Neuronal stem cell (in vitro differentiated cells): ENCODE results near the gene SAFB2.
A peak's percentile ranks its signal among the peaks of the same experiment; 100 is the strongest.

Experiments used
- DNase-seq: peaks from one replicate; pipeline ENCODE4 v3.0.0-alpha.2; 2013; ENCODE audit warnings: low spot score
- H2AFZ ChIP-seq: one replicate; pipeline ENCODE4 v1.6.1; 2013; ENCODE audit warnings: mild to moderate bottlenecking, low read length, inconsistent platforms
- H2AK5ac ChIP-seq: 2 replicates; pipeline ENCODE4 v1.6.1; 2013; ENCODE audit warnings: low read depth, mild to moderate bottlenecking, inconsistent platforms, low read length, moderate library complexity, mixed read lengths
- H2BK120ac ChIP-seq: 2 replicates; pipeline ENCODE4 v1.6.1; 2013; ENCODE audit warnings: low read depth, mild to moderate bottlenecking, inconsistent platforms, low read length, moderate library complexity, mixed read lengths
- H2BK12ac ChIP-seq: one replicate; pipeline ENCODE4 v1.6.1; 2013; ENCODE audit warnings: low read length, inconsistent platforms
- H2BK15ac ChIP-seq: 2 replicates; pipeline ENCODE4 v1.6.1; 2013; ENCODE audit warnings: mild to moderate bottlenecking, low read length, inconsistent platforms, mixed read lengths
- H2BK5ac ChIP-seq: one replicate; pipeline ENCODE4 v1.6.1; 2013; ENCODE audit warnings: inconsistent platforms, mild to moderate bottlenecking, low read length, moderate library complexity
- H3K14ac ChIP-seq: one replicate; pipeline ENCODE4 v1.6.1; 2013; ENCODE audit warnings: low read length, inconsistent platforms
- H3K18ac ChIP-seq: 2 replicates; pipeline ENCODE4 v1.6.1; 2013; ENCODE audit warnings: low read length, inconsistent platforms
- H3K23ac ChIP-seq: 2 replicates; pipeline ENCODE4 v1.6.1; 2013; ENCODE audit warnings: low read depth, mild to moderate bottlenecking, mixed read lengths, low read length, inconsistent platforms; ENCODE audit not compliant: poor library complexity
- H3K27ac ChIP-seq: replicated peaks from 3 replicates; pipeline ENCODE4 v1.5.1; 2013; ENCODE audit warnings: low read length, inconsistent platforms
- H3K27me3 ChIP-seq, 3 experiments: 2 replicates each; pipeline ENCODE4 v1.6.1; 2013; ENCODE audit warnings: low read length in 3 of 3, mild to moderate bottlenecking in 2 of 3, inconsistent platforms in 1 of 3, low read depth in 1 of 3, mixed read lengths in 1 of 3, moderate library complexity in 1 of 3; ENCODE audit not compliant: control insufficient read depth in 3 of 3, insufficient read depth in 3 of 3
- H3K36me3 ChIP-seq, 2 donors: replicated peaks in 1 of 2; 2 replicates each; pipeline ENCODE4 v1.6.1; 2013; ENCODE audit warnings: low read length in 2 of 2; ENCODE audit not compliant: control insufficient read depth in 2 of 2, insufficient read depth in 2 of 2
- H3K4ac ChIP-seq: 2 replicates; pipeline ENCODE4 v1.6.1; 2013; ENCODE audit warnings: inconsistent platforms, mild to moderate bottlenecking, low read length, moderate library complexity
- H3K4me1 ChIP-seq, 2 donors: 1 replicate in 1 of 2; 2 replicates in 1 of 2; pipeline ENCODE4 v1.6.1; 2013; ENCODE audit warnings: low read length in 2 of 2, low read depth in 1 of 2; ENCODE audit not compliant: control insufficient read depth in 2 of 2, insufficient read depth in 1 of 2
- H3K4me2 ChIP-seq: one replicate; pipeline ENCODE4 v1.6.1; 2013; ENCODE audit warnings: mild to moderate bottlenecking, low read length, inconsistent platforms; ENCODE audit not compliant: insufficient read depth, poor library complexity, severe bottlenecking
- H3K4me3 ChIP-seq, 2 donors: 2 replicates each; pipeline ENCODE4 v1.5.1; 2013; ENCODE audit warnings: low read length in 2 of 2, mild to moderate bottlenecking in 2 of 2, inconsistent platforms in 1 of 2, moderate library complexity in 1 of 2
- H3K79me1 ChIP-seq: one replicate; pipeline ENCODE4 v1.6.1; 2013; ENCODE audit warnings: low read depth, mild to moderate bottlenecking, inconsistent platforms, low read length, moderate library complexity
- H3K9ac ChIP-seq: one replicate; pipeline ENCODE4 v1.6.1; 2013; ENCODE audit warnings: mild to moderate bottlenecking, low read depth, low read length, inconsistent platforms; ENCODE audit not compliant: poor library complexity
- H3K9me3 ChIP-seq, 2 donors: replicated peaks in 1 of 2; 2 replicates each; pipeline versions ENCODE3 to v1.6.1; 2013; ENCODE audit warnings: low read length in 2 of 2, mild to moderate bottlenecking in 2 of 2, inconsistent platforms in 1 of 2, low read depth in 1 of 2, mixed read lengths in 1 of 2, moderate library complexity in 1 of 2; ENCODE audit not compliant: control insufficient read depth in 2 of 2, insufficient read depth in 1 of 2
- H4K8ac ChIP-seq: one replicate; pipeline ENCODE4 v1.6.1; 2013; ENCODE audit warnings: low read depth, mild to moderate bottlenecking, inconsistent platforms, low read length, moderate library complexity
- H4K91ac ChIP-seq: one replicate; pipeline ENCODE4 v1.6.1; 2013; ENCODE audit warnings: low read length, low read depth, mild to moderate bottlenecking, inconsistent platforms; ENCODE audit not compliant: poor library complexity
- WGBS, 2 donors: extraction: QIAGEN DNeasy Blood & Tissue Kit; methylation state at CpG; one replicate each; pipeline ENCODE4 v1.1.7; 2013; ENCODE audit warnings: missing lambda C conversion rate in 2 of 2, mixed read lengths in 1 of 2; ENCODE audit not compliant: insufficient read length in 2 of 2, insufficient replicate concordance in 1 of 2; ENCODE audit errors: extremely low coverage in 2 of 2; 5-methylcytosine and 5-hydroxymethylcytosine counted together

The SAFB2 gene

GRCh38 chr19:5575590-5575989 is 47.0 kb downstream of the SAFB2 start:
- Histone ChIP-seq H2BK15ac (no peak overlapping the region), H3K9ac (no peak overlapping the region), H3K4me2 (no peak overlapping the region), H4K91ac (no peak overlapping the region), H3K27me3 (no peaks in the 10 kb centered on the region), H3K36me3 (no peaks in the 10 kb centered on the region), H3K18ac (no peak overlapping the region), H3K79me1 (no peaks in the 10 kb centered on the region), H2AFZ (no peak overlapping the region), H3K27ac (no peak overlapping the region), H3K4ac (no peak overlapping the region), H3K14ac (no peak overlapping the region), H3K4me1 (peaks cover 8% of the 10 kb centered on the region in 2 donors), H2BK12ac (no peak overlapping the region), H3K23ac (no peak overlapping the region), H2BK120ac (no peak overlapping the region), H2AK5ac (no peak overlapping the region), H3K9me3 (no peaks in the 10 kb centered on the region), H2BK5ac (no peak overlapping the region), H3K4me3 (no peak overlapping the region), H4K8ac (no peak overlapping the region)
- no peak for DNase-seq
- no CpG with 5 or more reads among the region's 6 CpGs for WGBS, 2 donors

GRCh38 chr19:5572556-5573286 is 49.9 kb downstream of the SAFB2 start:
- Histone ChIP-seq H3K4me3 (no peak overlapping the region), H4K91ac (no peak overlapping the region), H3K79me1 (no peaks in the 10 kb centered on the region), H2BK5ac (no peak overlapping the region), H4K8ac (no peak overlapping the region), H3K14ac (no peak overlapping the region), H3K4me2 (no peak overlapping the region), H3K9ac (no peak overlapping the region), H3K36me3 (no peaks in the 10 kb centered on the region), H2BK12ac (no peak overlapping the region), H2AK5ac (no peak overlapping the region), H3K18ac (peak overlapping the region; percentile 9), H3K4me1 (peaks cover under 1 to 6% of the 10 kb centered on the region in 2 donors), H2AFZ (no peak overlapping the region), H2BK120ac (no peak overlapping the region), H2BK15ac (no peak overlapping the region), H3K23ac (no peak overlapping the region), H3K27ac (no peak overlapping the region), H3K9me3 (no peaks in the 10 kb centered on the region), H3K27me3 (peaks cover 0 to 6% (median 4%) of the 10 kb centered on the region in 3 experiments), H3K4ac (no peak overlapping the region)
- no CpG with 5 or more reads among the region's 14 CpGs for WGBS, 2 donors
- DNase-seq = no peak

- no peak overlapping the region for H2BK120ac ChIP-seq
- no peaks in the 10 kb centered on the region for H3K36me3 ChIP-seq
- no peak overlapping the region for H2BK15ac ChIP-seq
- no CpG with 5 or more reads among the region's 3 CpGs for WGBS, 2 donors
- no peak overlapping the region for H2AFZ ChIP-seq
- no peak overlapping the region for H3K23ac ChIP-seq
- H3K4me3 ChIP-seq = no peak overlapping the region
- H3K14ac ChIP-seq = no peak overlapping the region
- no peak for DNase-seq
- peaks cover 0 to 6% of the 10 kb centered on the region in 2 donors for H3K4me1 ChIP-seq
- no peak overlapping the region for H2BK12ac ChIP-seq
- no peak overlapping the region for H2BK5ac ChIP-seq
- no peak overlapping the region for H2AK5ac ChIP-seq
- H3K4ac ChIP-seq = no peak overlapping the region
- peaks cover 0 to 14% (median 6%) of the 10 kb centered on the region in 3 experiments for H3K27me3 ChIP-seq
- no peaks in the 10 kb centered on the region for H3K79me1 ChIP-seq
- H3K27ac ChIP-seq = no peak overlapping the region
- H4K8ac ChIP-seq = no peak overlapping the region
- no peaks in the 10 kb centered on the region for H3K9me3 ChIP-seq
- no peak overlapping the region for H4K91ac ChIP-seq
- H3K9ac ChIP-seq = no peak overlapping the region
- no peak overlapping the region for H3K4me2 ChIP-seq
- no peak overlapping the region for H3K18ac ChIP-seq
Observed at GRCh38 chr19:5571777-5572176, 50.8 kb downstream of the SAFB2 start.

GRCh38 chr19:5567970-5568407 is 54.6 kb downstream of the SAFB2 start:
- H3K4me1 ChIP-seq = peaks cover 0 to 6% of the 10 kb centered on the region in 2 donors
- peak overlapping the region; percentile 41 for H2BK120ac ChIP-seq
- peak overlapping the region in 1 of 2 donors; percentile 82 for H3K4me3 ChIP-seq
- DNase-seq = no peak
- peak overlapping the region; percentile 50 for H3K9ac ChIP-seq
- peaks cover 2% of the 10 kb centered on the region for H3K79me1 ChIP-seq
- peak overlapping the region; percentile 90 for H2BK5ac ChIP-seq
- H3K27ac ChIP-seq = no peak overlapping the region
- no peak overlapping the region for H3K4ac ChIP-seq
- peaks cover 0 to under 1% of the 10 kb centered on the region in 2 donors for H3K9me3 ChIP-seq
- no CpG with 5 or more reads among the region's 40 CpGs for WGBS, 2 donors
- no peak overlapping the region for H4K8ac ChIP-seq
- H3K27me3 ChIP-seq = peaks cover 0 to 17% (median 6%) of the 10 kb centered on the region in 3 experiments
- no peak overlapping the region for H2BK12ac ChIP-seq
- H3K36me3 ChIP-seq = no peaks in the 10 kb centered on the region
- H2AFZ ChIP-seq = peak overlapping the region; percentile 82
- H3K23ac ChIP-seq = no peak overlapping the region
- peak overlapping the region; percentile 99 for H3K18ac ChIP-seq
- H2AK5ac ChIP-seq = peak overlapping the region; percentile 47
- peak overlapping the region; percentile 69 for H2BK15ac ChIP-seq
- no peak overlapping the region for H4K91ac ChIP-seq
- H3K4me2 ChIP-seq = peak overlapping the region; percentile 77
- H3K14ac ChIP-seq = no peak overlapping the region
